ENCODE measurements around the gene TMEM240.

- no peak for TF ChIP-seq CTCF (IDR thresholded peaks at IDR 0.05)
- TF ChIP-seq EZH2 (IDR thresholded peaks at IDR 0.05; ENCODE audit: borderline replicate concordance, insufficient read depth, low read depth, low read length, poor library complexity, severe bottlenecking): no peak
Observed at GRCh38 chr1:1539310-1540089, 924 bp downstream of the TMEM240 start.
